RCC 7860 (cell line): ENCODE measurements around the gene OR4A47.
"Not testable (repeated sequence)": the region's sequence is repeated elsewhere in the genome, so short reads cannot be mapped to it uniquely, and the experiment has no call there.

ENCODE experiments used
- DNase-seq: peaks from one replicate; pipeline ENCODE4 v3.0.0-alpha.2; 2015; ENCODE audit warnings: low spot score
- FAIRE-seq: peaks from 2 replicates; lab custom pipeline; 2012; peaks lifted over from hg19 to GRCh38; lab: Jason Lieb, UNC

Gene OR4A47

DNA sequence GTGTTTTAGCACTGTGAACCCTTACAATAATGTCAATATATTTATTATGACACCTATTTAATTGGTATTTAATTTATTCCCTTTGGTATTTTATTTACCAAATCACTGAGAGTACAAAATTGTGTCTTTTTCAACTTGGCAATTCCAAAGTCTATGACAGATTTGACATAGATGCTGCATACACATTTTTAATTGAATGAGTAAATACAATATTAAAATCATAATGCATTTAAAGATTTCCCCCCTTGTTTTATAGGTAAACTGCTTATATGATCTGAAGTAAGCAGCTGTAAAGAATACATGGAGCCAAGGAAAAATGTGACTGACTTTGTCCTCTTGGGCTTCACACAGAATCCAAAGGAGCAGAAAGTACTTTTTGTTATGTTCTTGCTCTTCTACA is at the start of gene OR4A47:
Gene OR4A47, plus strand, starts transcription at position 301 of the 400 bp plus-strand sequence. Its CDS starts 0 bp downstream, at position 301.
- not testable (repeated sequence) for FAIRE-seq

DNA sequence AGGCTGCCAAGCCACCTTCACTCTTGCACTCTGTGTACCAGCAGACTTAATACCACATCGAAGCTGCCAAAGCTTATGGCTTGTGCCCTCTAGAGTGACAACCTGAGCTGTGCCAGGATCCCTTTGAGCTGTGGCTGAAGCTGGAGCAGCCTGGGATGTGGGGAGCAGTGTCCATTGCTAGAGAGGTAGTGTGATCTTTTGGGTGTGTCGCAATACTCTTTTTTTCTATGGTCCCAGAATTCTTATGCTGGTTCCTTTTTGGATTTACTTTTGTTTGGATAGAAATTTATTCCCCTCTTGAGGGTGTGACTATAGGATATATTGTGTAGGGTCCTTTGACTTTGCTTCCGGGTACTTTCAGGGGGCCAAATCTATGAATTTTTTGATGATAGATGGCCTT is 32.7 kb upstream of the OR4A47 start:
- DNase-seq, FAIRE-seq: not testable (repeated sequence)

More for the DNA sequence above, at the start of gene OR4A47:
- not testable (repeated sequence) for DNase-seq

DNA sequence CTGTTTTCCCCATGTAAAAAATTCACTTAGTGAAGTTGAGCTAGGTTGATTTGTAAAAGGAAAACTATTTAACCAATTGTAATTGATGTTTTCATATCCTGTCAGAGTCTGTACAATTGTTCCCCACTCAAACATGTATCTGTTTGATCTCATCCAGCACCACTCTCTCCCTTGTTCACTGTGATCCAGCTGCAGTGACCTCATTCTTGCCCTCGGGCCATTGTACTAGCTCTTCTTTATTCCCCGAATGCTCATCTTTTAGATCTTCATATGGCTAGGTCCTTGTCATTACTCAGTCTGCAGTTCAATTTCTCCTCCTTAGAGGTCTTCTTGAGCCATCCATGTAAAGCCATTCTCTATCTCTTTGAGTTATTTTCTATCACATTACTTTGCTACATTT is 14.6 kb upstream of the OR4A47 start:
- FAIRE-seq, DNase-seq: not testable (repeated sequence)

DNA sequence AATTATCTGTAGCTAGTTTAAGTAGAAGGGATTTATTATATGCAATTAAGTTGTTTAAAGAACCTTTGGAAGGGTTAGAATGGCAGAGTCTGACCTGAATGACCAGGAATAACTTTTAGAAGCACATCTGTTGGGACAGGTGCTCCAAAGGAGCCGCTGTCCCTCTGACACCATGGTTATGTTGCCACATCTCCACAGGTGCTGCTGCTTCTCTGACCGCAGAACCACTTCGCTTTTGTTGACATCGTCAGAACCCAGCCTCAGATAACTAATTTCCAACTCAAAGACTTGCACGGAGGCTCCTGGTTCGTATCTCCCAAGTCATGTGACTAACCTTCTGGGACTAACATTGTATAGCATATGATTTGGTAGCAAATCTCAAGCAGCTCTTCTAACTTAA is 13.9 kb upstream of the OR4A47 start:
- FAIRE-seq: not testable (repeated sequence)

DNA sequence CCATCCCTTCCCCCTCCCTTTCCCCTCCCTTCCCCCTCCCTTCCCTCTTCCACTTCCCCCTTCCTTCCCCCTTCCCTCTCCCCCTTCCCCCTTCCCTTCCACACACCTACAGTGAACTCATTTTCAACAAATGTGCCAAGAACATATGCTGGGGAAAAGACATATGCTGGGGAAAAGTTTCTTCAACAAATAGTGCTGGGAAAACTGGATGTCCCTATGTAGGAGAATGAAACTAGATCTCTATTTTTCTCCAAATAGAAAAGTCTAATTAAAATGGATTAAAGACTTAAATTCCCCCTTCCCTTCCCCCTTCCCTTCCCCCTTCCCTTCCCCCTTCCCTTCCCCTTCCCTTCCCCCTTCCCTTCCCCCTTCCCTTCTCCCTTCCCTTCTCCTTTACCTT is 17.6 kb downstream of the OR4A47 start:
- DNase-seq, FAIRE-seq: not testable (repeated sequence)

More for the DNA sequence above, 13.9 kb upstream of the OR4A47 start:
- not testable (repeated sequence) for DNase-seq

- FAIRE-seq (no peak), DNase-seq (no peak)
Measured at GRCh38 chr11:48538991-48539390, 50.4 kb downstream of the OR4A47 start.
